ENCODE results near the gene KRT85. TPM values are rescaled to one million over a fixed set of nuclear protein-coding genes. Genes with fewer than 3 reads are reported as not detected.

Gene KRT85
- total RNA-seq, 5 donors from 2014 or later (not counting 1 experiment from before 2014, with no cell fraction given), result not detected

GRCh38 chr12:52322069-52322468, 45.2 kb downstream of the KRT85 start:
- Histone ChIP-seq H3K9me3 (no peaks in the 10 kb centered on the region), H3K27ac (ENCODE audit: low read length) (no peak overlapping the region), H3K4me1 (ENCODE audit: control insufficient read depth in 1 of 2, extremely low read depth in 1 of 2, insufficient read depth in 2 of 2, low read length in 2 of 2) (peaks cover 0 to under 1% of the 10 kb centered on the region in 2 experiments), H3K4me3 (ENCODE audit: control insufficient read depth in 1 of 2, extremely low read depth in 1 of 2, low read length in 1 of 2) (no peak overlapping the region), H3K27me3 (replicated peaks in 1 of 2; ENCODE audit: control insufficient read depth in 2 of 2, extremely low read depth in 1 of 2, insufficient read depth in 2 of 2, low read length in 1 of 2) (peaks cover 0 to 62% of the 10 kb centered on the region in 2 experiments), H3K36me3 (ENCODE audit: control insufficient read depth in 2 of 2, extremely low read depth in 1 of 2, insufficient read depth in 1 of 2, low read length in 1 of 2) (no peaks in the 10 kb centered on the region)
- H3K4me3 Mint-ChIP-seq, result no peak overlapping the region
- H3K27ac Mint-ChIP-seq, result no peak overlapping the region
- ChIA-PET CTCF (interaction anchor here in 1 of 2 donors (0.6 kb wide), 1 partner anchor 616 kb away, joined by 3 read pairs; no protein-coding TSS in a partner anchor), POLR2A (no interaction called here)
- no peaks in the 10 kb centered on the region for H3K36me3 Mint-ChIP-seq
- no peaks in the 10 kb centered on the region for H3K9me3 Mint-ChIP-seq
- 100% methylated on average over 1 of the region's 1 CpG for WGBS (ENCODE audit: insufficient coverage)
- peaks cover 0 to under 1% (median under 1%) of the 10 kb centered on the region in 3 donors for H3K4me1 Mint-ChIP-seq
- DNase-seq (no peak), ATAC-seq (replicated peaks in 1 of 4) (no peak)
- H3K27me3 Mint-ChIP-seq, result peaks cover 34 to 42% of the 10 kb centered on the region in 2 donors

DNA sequence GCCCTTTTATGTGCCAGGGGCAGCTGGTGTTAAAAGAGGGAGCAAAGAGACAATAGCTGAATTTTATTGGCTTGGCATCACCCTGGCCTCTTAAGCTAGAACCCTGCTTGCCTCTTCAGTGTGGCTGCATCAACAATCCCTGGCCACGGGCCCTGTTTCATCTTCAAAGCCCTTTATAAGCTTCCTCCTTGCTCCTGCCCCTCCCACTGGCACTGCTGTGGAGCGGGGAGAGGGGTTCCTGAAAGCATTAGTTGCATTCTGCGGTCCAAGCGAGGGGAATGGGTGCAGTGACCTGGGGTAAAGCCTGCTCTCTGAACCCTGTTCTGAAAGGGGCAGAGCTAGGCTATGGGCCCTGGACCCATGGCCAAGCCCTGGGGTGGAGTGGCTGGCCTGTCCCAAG, 45.9 kb downstream of the KRT85 start:
- CTCF ChIA-PET, result no interaction called here
- POLR2A ChIA-PET, result no interaction called here
- Mint-ChIP-seq H3K27me3 (peaks cover 34 to 42% of the 10 kb centered on the region in 2 donors), H3K36me3 (no peaks in the 10 kb centered on the region), H3K4me1 (no peaks in the 10 kb centered on the region), H3K9me3 (no peaks in the 10 kb centered on the region), H3K4me3 (no peak overlapping the region), H3K27ac (no peak overlapping the region)
- Histone ChIP-seq H3K27ac (ENCODE audit: low read length) (no peak overlapping the region), H3K27me3 (replicated peaks in 1 of 2; ENCODE audit: control insufficient read depth in 2 of 2, extremely low read depth in 1 of 2, insufficient read depth in 2 of 2, low read length in 1 of 2) (peaks cover 0 to 62% of the 10 kb centered on the region in 2 experiments), H3K9me3 (no peaks in the 10 kb centered on the region), H3K4me1 (ENCODE audit: control insufficient read depth in 1 of 2, extremely low read depth in 1 of 2, insufficient read depth in 2 of 2, low read length in 2 of 2) (no peaks in the 10 kb centered on the region), H3K36me3 (ENCODE audit: control insufficient read depth in 2 of 2, extremely low read depth in 1 of 2, insufficient read depth in 1 of 2, low read length in 1 of 2) (no peaks in the 10 kb centered on the region), H3K4me3 (ENCODE audit: control insufficient read depth in 1 of 2, extremely low read depth in 1 of 2, low read length in 1 of 2) (no peak overlapping the region)
- 76% methylated on average over 3 of the region's 4 CpGs for WGBS (ENCODE audit: insufficient coverage)
- ATAC-seq (replicated peaks in 1 of 4) (no peak), DNase-seq (no peak)

DNA sequence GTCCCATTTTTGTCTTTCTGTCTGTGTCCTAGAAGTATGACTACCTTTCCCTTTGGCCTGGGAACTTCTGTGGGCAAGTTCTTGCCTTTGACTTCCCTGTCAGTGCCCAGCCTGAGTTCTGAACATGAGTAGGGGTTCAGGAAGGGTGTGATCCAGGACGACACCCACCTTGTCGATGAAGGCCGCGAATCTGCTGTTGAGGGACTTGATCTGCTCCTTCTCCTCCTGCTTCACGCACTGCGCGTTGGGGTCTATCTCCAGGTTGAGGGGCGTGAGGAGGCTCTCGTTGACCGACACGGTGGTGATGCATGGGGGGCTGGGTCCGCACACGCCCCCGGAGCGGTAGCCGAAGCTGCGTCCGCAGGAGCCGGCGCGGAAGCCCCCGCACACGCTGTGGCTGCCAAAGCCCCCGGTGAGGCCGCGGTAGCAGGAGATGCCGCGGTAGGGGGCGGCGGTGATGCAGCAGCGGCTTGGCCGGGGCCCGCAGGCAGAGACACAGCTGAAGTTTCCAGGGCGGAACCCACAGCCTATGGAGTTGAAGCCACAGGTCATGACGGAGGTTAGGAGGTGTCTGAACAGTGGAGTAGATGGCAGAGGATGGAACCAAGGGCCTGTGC, 46.4 kb downstream of the KRT85 start, which contains the start of gene KRT83:
Gene KRT83 (minus strand): TSS at position 615 of the 617 bp plus-strand sequence. CDS start 63 bp downstream, at position 552.
- WGBS (ENCODE audit: insufficient coverage), result 81% methylated on average over 28 of the region's 35 CpGs
- H3K27me3 ChIP-seq (replicated peaks in 1 of 2; ENCODE audit: control insufficient read depth in 2 of 2, extremely low read depth in 1 of 2, insufficient read depth in 2 of 2, low read length in 1 of 2), result peaks cover 0 to 62% of the 10 kb centered on the region in 2 experiments
- Mint-ChIP-seq H3K36me3 (no peaks in the 10 kb centered on the region), H3K9me3 (no peaks in the 10 kb centered on the region), H3K4me3 (no peak within 1 kb of the TSS), H3K27me3 (peaks cover 34 to 42% of the 10 kb centered on the region in 2 donors), H3K27ac (no peak within 1 kb of the TSS), H3K4me1 (no peaks in the 10 kb centered on the region)
- no peak within 1 kb of the TSS for H3K4me3 ChIP-seq (ENCODE audit: control insufficient read depth in 1 of 2, extremely low read depth in 1 of 2, low read length in 1 of 2)
- no peaks in the 10 kb centered on the region for H3K4me1 ChIP-seq (ENCODE audit: control insufficient read depth in 1 of 2, extremely low read depth in 1 of 2, insufficient read depth in 2 of 2, low read length in 2 of 2)
- ATAC-seq (replicated peaks in 1 of 4), result no peak
- DNase-seq, result no peak
- no peak within 1 kb of the TSS for H3K27ac ChIP-seq (ENCODE audit: low read length)
- no peaks in the 10 kb centered on the region for H3K9me3 ChIP-seq
- ChIA-PET POLR2A (no interaction called here), CTCF (no interaction called here)
- no peaks in the 10 kb centered on the region for H3K36me3 ChIP-seq (ENCODE audit: control insufficient read depth in 2 of 2, extremely low read depth in 1 of 2, insufficient read depth in 1 of 2, low read length in 1 of 2)

- ATAC-seq (replicated peaks in 1 of 4) (no peak), DNase-seq (peak in 1 of 35 experiments; percentile 8)
- Mint-ChIP-seq H3K4me3 (no peak overlapping the region), H3K27ac (no peak overlapping the region), H3K9me3 (no peaks in the 10 kb centered on the region), H3K36me3 (no peaks in the 10 kb centered on the region), H3K4me1 (peaks cover 0 to 2% (median 0%) of the 10 kb centered on the region in 3 donors), H3K27me3 (peaks cover 29 to 42% of the 10 kb centered on the region in 2 donors)
- Histone ChIP-seq H3K36me3 (ENCODE audit: control insufficient read depth in 2 of 2, extremely low read depth in 1 of 2, insufficient read depth in 1 of 2, low read length in 1 of 2) (no peaks in the 10 kb centered on the region), H3K4me1 (ENCODE audit: control insufficient read depth in 1 of 2, extremely low read depth in 1 of 2, insufficient read depth in 2 of 2, low read length in 2 of 2) (no peaks in the 10 kb centered on the region), H3K9me3 (no peaks in the 10 kb centered on the region), H3K27ac (ENCODE audit: low read length) (no peak overlapping the region), H3K4me3 (ENCODE audit: control insufficient read depth in 1 of 2, extremely low read depth in 1 of 2, low read length in 1 of 2) (no peak overlapping the region), H3K27me3 (replicated peaks in 1 of 2; ENCODE audit: control insufficient read depth in 2 of 2, extremely low read depth in 1 of 2, insufficient read depth in 2 of 2, low read length in 1 of 2) (peaks cover 0 to 65% of the 10 kb centered on the region in 2 experiments)
- ChIA-PET POLR2A (no interaction called here), CTCF (no interaction called here)
- 49% methylated on average over 11 of the region's 11 CpGs for WGBS (ENCODE audit: insufficient coverage)
These were observed 48.2 kb downstream of the KRT85 start for GRCh38 chr12:52319097-52319496.

DNA sequence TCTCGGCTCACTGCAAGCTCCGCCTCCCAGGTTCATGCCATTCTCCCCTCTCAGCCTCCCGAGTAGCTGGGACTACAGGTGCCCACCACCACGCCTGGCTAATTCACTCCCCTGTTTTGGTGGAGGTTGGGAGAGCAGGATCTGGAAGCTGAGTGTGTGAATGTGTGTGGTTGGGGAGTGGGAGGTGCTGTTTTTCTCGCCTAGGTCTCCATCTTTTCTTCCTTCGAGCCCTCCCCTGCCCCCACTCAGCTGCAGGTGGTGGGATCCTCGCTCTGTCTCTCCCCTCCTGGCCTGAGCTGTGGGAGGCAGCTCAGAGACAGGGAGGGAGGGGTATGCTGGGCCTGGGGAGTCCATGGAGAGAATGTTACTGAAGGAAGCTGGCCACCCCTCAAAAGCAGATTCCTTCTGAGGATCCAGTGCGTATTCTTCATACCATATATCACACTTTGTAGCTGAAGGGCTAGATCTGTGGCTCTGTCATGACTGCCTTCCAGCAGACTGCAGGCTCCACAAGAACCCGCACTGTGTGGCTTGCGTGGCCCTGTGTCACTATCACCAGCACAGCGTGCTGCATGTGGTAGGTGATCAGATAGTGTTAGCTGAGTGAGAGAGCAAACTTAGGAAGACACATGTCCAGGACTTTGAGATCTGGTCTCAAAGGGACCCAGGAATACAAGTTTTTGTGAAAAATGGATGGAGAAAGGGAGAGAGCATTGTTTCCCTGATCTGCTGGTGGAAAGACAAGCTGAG, 48.9 kb downstream of the KRT85 start:
- H3K9me3 Mint-ChIP-seq, result no peaks in the 10 kb centered on the region
- WGBS (ENCODE audit: insufficient coverage), result 90% methylated on average over 5 of the region's 11 CpGs
- Histone ChIP-seq H3K9me3 (no peaks in the 10 kb centered on the region), H3K4me3 (ENCODE audit: control insufficient read depth in 1 of 2, extremely low read depth in 1 of 2, low read length in 1 of 2) (no peak overlapping the region), H3K27me3 (replicated peaks in 1 of 2; ENCODE audit: control insufficient read depth in 2 of 2, extremely low read depth in 1 of 2, insufficient read depth in 2 of 2, low read length in 1 of 2) (peaks cover 0 to 67% of the 10 kb centered on the region in 2 experiments), H3K27ac (ENCODE audit: low read length) (no peak overlapping the region), H3K4me1 (ENCODE audit: control insufficient read depth in 1 of 2, extremely low read depth in 1 of 2, insufficient read depth in 2 of 2, low read length in 2 of 2) (no peaks in the 10 kb centered on the region), H3K36me3 (ENCODE audit: control insufficient read depth in 2 of 2, extremely low read depth in 1 of 2, insufficient read depth in 1 of 2, low read length in 1 of 2) (no peaks in the 10 kb centered on the region)
- H3K4me1 Mint-ChIP-seq, result peaks cover 0 to 2% (median 0%) of the 10 kb centered on the region in 3 donors
- DNase-seq (no peak), ATAC-seq (replicated peaks in 1 of 4) (no peak)
- no peak overlapping the region for H3K27ac Mint-ChIP-seq
- ChIA-PET CTCF (no interaction called here), POLR2A (no interaction called here)
- no peaks in the 10 kb centered on the region for H3K36me3 Mint-ChIP-seq
- no peak overlapping the region for H3K4me3 Mint-ChIP-seq
- peaks cover 29 to 45% of the 10 kb centered on the region in 2 donors for H3K27me3 Mint-ChIP-seq

GRCh38 chr12:52317468-52318052, 49.7 kb downstream of the KRT85 start:
- no peak for ATAC-seq (replicated peaks in 1 of 4)
- Mint-ChIP-seq H3K27ac (no peak overlapping the region), H3K27me3 (peaks cover 27 to 44% of the 10 kb centered on the region in 2 donors), H3K36me3 (no peaks in the 10 kb centered on the region), H3K9me3 (no peaks in the 10 kb centered on the region), H3K4me1 (peaks cover 0 to 2% (median 0%) of the 10 kb centered on the region in 3 donors), H3K4me3 (no peak overlapping the region)
- no peak overlapping the region for H3K4me3 ChIP-seq (ENCODE audit: control insufficient read depth in 1 of 2, extremely low read depth in 1 of 2, low read length in 1 of 2)
- H3K9me3 ChIP-seq, result no peaks in the 10 kb centered on the region
- WGBS (ENCODE audit: insufficient coverage), result 86% methylated on average over 9 of the region's 12 CpGs
- peaks cover 0 to 66% of the 10 kb centered on the region in 2 experiments for H3K27me3 ChIP-seq (replicated peaks in 1 of 2; ENCODE audit: control insufficient read depth in 2 of 2, extremely low read depth in 1 of 2, insufficient read depth in 2 of 2, low read length in 1 of 2)
- DNase-seq, result no peak
- no peaks in the 10 kb centered on the region for H3K36me3 ChIP-seq (ENCODE audit: control insufficient read depth in 2 of 2, extremely low read depth in 1 of 2, insufficient read depth in 1 of 2, low read length in 1 of 2)
- POLR2A ChIA-PET, result no interaction called here
- H3K27ac ChIP-seq (ENCODE audit: low read length), result no peak overlapping the region
- CTCF ChIA-PET, result no interaction called here
- H3K4me1 ChIP-seq (ENCODE audit: control insufficient read depth in 1 of 2, extremely low read depth in 1 of 2, insufficient read depth in 2 of 2, low read length in 2 of 2), result no peaks in the 10 kb centered on the region
